ENCODE results near the gene RELL1.

Gene RELL1

GRCh38 chr4:37684154-37684553 is 2.0 kb downstream of the RELL1 start:
- Histone ChIP-seq H3K27me3 (no peaks in the 10 kb centered on the region), H3K9me3 (no peaks in the 10 kb centered on the region), H3K4me1 (peaks cover 38% of the 10 kb centered on the region), H3K4me3 (no peak overlapping the region), H4K20me1 (0 out of 2 replicates have a peak, but pooled peaks cover 8% of the 10 kb centered on the region), H3K9ac (no peak overlapping the region), H3K36me3 (0 out of 2 replicates have a peak, but pooled peaks cover 5% of the 10 kb centered on the region), H3K4me2 (peak overlapping the region; percentile 83), H3K27ac (no peak overlapping the region)
- TF ChIP-seq Cebpa-rat (IDR thresholded peaks at IDR 0.05), result no peak

DNA sequence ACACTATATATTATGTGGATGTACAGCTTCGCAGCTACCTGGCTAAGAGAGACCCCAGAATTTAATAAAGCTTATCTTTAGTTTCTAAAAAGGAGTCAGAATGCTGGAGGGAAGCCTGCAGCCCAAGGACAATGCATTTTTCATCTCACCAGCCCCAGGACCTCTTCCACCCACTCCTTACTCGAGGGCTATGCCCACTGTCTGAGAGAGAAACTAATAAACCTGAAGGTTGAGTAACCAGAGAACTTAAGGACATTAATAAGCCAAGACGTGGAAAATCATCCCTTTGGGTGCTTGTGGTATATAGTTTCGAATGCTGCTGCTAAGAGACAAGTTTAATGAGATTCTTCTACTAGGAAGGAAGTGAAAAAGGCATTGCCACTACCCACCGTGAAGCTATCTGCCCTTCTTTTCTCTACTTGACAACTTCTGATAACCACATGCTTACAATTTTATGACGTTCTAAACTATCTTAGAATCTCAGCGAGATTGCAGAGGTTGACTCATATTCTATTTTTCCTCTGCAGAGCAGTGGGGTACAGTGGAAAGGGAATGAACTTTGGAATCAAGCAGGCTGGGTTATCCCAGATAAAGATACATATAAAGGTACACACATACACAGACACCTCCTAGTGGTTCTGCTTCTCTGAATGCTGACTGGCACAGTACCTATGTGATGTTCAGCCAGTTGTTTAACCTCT is 3.3 kb downstream of the RELL1 start:
- H3K27me3 ChIP-seq, result no peaks in the 10 kb centered on the region
- H3K4me1 ChIP-seq, result peaks cover 38% of the 10 kb centered on the region
- peak overlapping the region; percentile 51 for H3K4me2 ChIP-seq
- H3K9me3 ChIP-seq, result no peaks in the 10 kb centered on the region
- no peak overlapping the region for H3K9ac ChIP-seq
- H3K36me3 ChIP-seq, result peaks cover 12% of the 10 kb centered on the region; the same call in 1 of the 2 replicates
- 0 out of 2 replicates have a peak, but pooled peaks cover 8% of the 10 kb centered on the region for H4K20me1 ChIP-seq
- no peak overlapping the region for H3K4me3 ChIP-seq
- TF ChIP-seq Cebpa-rat (IDR thresholded peaks at IDR 0.05), result no peak
- H3K27ac ChIP-seq, result no peak overlapping the region

DNA sequence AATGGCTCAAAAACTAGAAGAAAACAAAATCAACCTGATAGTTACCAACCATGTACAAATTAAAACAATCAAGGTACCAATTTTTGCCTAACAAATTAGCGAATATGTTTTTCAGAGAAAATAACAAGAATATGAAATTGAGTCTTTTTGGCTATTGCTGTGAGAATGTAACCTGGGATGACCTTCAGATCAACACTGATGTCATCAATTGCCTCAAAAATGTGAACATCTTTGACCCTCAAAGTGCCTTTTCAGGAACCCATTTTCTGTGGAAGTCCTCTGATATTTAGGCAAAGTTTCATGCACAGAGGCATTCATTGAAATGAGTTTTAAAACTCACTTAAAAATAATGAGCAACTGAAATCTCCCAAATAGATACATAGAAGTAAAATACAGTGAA is 6.1 kb downstream of the RELL1 start:
- Histone ChIP-seq H4K20me1 (peaks cover 28% of the 10 kb centered on the region; the same call in 1 of the 2 replicates), H3K4me1 (peaks cover 40% of the 10 kb centered on the region), H3K9me3 (no peaks in the 10 kb centered on the region), H3K4me3 (no peak overlapping the region), H3K27me3 (no peaks in the 10 kb centered on the region), H3K27ac (no peak overlapping the region), H3K9ac (no peak overlapping the region), H3K36me3 (peaks cover 12% of the 10 kb centered on the region; the same call in 1 of the 2 replicates), H3K4me2 (no peak overlapping the region)
- no peak for TF ChIP-seq Cebpa-rat (IDR thresholded peaks at IDR 0.05)

DNA sequence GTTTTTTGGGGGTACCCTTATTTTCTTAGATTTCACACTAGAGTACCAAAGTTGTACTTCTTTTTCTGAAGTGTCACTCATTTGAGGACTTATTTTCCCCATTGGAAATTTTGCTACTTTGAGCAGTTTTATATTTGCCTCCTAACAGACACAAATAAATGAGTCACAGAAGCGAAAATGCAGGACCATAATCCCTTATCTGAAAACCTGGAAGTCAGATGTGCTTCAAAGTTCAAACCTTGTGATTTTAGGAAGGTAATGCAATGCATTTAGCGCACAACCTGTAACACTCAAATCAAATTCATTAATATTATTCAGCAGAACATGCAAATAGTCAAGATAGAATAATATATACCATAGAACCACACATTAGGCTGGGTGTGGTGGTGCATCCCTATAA is 6.9 kb downstream of the RELL1 start:
- H3K4me3 ChIP-seq, result no peak overlapping the region
- no peaks in the 10 kb centered on the region for H3K9me3 ChIP-seq
- no peak overlapping the region for H3K27ac ChIP-seq
- H3K9ac ChIP-seq, result no peak overlapping the region
- H4K20me1 ChIP-seq, result peaks cover 21% of the 10 kb centered on the region; the same call in 1 of the 2 replicates
- H3K4me1 ChIP-seq, result peaks cover 32% of the 10 kb centered on the region
- H3K36me3 ChIP-seq, result peaks cover 12% of the 10 kb centered on the region; the same call in 1 of the 2 replicates
- TF ChIP-seq Cebpa-rat (IDR thresholded peaks at IDR 0.05), result no peak
- no peaks in the 10 kb centered on the region for H3K27me3 ChIP-seq
- H3K4me2 ChIP-seq, result no peak overlapping the region

- Histone ChIP-seq H3K9ac (no peak overlapping the region), H3K9me3 (no peaks in the 10 kb centered on the region), H3K27me3 (no peaks in the 10 kb centered on the region), H4K20me1 (peaks cover 20% of the 10 kb centered on the region; the same call in 1 of the 2 replicates), H3K36me3 (peaks cover 12% of the 10 kb centered on the region; the same call in 1 of the 2 replicates), H3K27ac (no peak overlapping the region), H3K4me2 (no peak overlapping the region), H3K4me1 (peaks cover 28% of the 10 kb centered on the region), H3K4me3 (no peak overlapping the region)
- TF ChIP-seq Cebpa-rat (IDR thresholded peaks at IDR 0.05), result no peak
Observed at GRCh38 chr4:37678624-37679023, 7.6 kb downstream of the RELL1 start.

DNA sequence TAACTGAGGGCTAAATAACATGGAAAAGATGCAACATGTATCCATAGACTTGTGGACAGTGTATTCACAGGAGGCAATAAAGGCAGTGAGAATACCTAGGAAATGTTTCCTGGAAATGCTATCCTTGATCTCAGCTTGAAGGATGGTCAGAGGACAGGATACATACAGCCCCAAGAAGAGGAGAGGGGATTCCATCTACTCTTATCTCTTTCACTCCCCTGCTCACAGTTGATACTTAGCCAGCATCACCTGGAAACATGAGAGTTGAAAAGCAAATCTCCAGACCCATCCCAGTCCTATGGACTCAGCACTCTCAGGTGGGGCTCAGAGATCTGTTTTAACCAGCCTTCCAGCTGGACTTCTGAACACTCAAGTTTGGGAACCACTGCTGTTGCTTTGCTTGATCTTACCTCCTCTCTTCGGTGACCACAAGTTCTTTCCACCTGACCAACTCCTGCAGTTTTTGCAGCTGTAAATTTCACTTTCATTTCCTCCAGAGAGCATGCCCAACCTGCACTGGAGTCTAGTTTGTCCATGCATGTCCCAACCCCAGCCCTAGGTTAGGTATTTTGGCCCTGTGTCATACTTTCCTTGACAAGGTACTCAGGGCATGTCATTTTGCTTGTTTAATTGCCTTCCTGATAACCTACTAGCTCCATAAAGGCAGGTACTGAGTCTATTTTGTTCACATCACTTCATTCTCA is 10.4 kb downstream of the RELL1 start:
- no peaks in the 10 kb centered on the region for H3K27me3 ChIP-seq
- no peak overlapping the region for H3K9ac ChIP-seq
- peaks cover 12% of the 10 kb centered on the region for H3K36me3 ChIP-seq
- peaks cover 15% of the 10 kb centered on the region for H3K9me3 ChIP-seq
- H3K4me2 ChIP-seq, result peak overlapping the region; percentile 53
- TF ChIP-seq Cebpa-rat (IDR thresholded peaks at IDR 0.05), result no peak
- no peak overlapping the region for H3K27ac ChIP-seq
- peaks cover 14% of the 10 kb centered on the region for H3K4me1 ChIP-seq
- H3K4me3 ChIP-seq, result no peak overlapping the region
- H4K20me1 ChIP-seq, result peaks cover 20% of the 10 kb centered on the region; the same call in 1 of the 2 replicates

DNA sequence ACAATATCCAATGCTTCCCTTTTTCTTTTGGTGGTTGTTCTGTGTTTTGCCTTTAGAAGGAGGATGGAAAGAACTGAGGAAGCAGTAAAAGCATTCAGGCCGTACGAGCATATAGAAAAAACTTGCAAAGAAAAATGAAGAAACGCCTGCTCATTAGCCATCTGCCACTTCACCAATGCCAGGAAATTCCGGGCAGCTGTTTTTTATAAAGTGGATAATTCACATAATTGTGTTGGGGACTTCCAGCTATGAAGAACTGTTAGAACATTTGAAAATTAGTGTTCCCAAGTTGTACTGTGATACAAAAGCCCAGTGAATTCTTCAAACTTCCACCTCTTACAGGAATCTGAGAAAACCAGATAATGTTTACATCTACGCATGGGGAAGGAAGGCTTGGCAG is 11.7 kb downstream of the RELL1 start:
- TF ChIP-seq Cebpa-rat (IDR thresholded peaks at IDR 0.05), result no peak
- no peak overlapping the region for H3K9ac ChIP-seq
- no peak overlapping the region for H3K4me3 ChIP-seq
- H3K36me3 ChIP-seq, result peaks cover 10% of the 10 kb centered on the region
- no peaks in the 10 kb centered on the region for H3K27me3 ChIP-seq
- peaks cover 14% of the 10 kb centered on the region for H3K4me1 ChIP-seq
- H4K20me1 ChIP-seq, result peaks cover 20% of the 10 kb centered on the region; the same call in 1 of the 2 replicates
- no peak overlapping the region for H3K4me2 ChIP-seq
- H3K9me3 ChIP-seq, result peaks cover 22% of the 10 kb centered on the region
- no peak overlapping the region for H3K27ac ChIP-seq

- peaks cover 3% of the 10 kb centered on the region for H3K36me3 ChIP-seq
- H3K4me2 ChIP-seq, result no peak overlapping the region
- H3K9me3 ChIP-seq, result peaks cover 22% of the 10 kb centered on the region
- no peaks in the 10 kb centered on the region for H3K27me3 ChIP-seq
- no peak overlapping the region for H3K4me3 ChIP-seq
- no peak for TF ChIP-seq Cebpa-rat (IDR thresholded peaks at IDR 0.05)
- peaks cover 20% of the 10 kb centered on the region; the same call in 1 of the 2 replicates for H4K20me1 ChIP-seq
- H3K9ac ChIP-seq, result no peak overlapping the region
- no peak overlapping the region for H3K27ac ChIP-seq
- H3K4me1 ChIP-seq, result peaks cover 14% of the 10 kb centered on the region
Observed at GRCh38 chr4:37673538-37674192, 12.5 kb downstream of the RELL1 start.

DNA sequence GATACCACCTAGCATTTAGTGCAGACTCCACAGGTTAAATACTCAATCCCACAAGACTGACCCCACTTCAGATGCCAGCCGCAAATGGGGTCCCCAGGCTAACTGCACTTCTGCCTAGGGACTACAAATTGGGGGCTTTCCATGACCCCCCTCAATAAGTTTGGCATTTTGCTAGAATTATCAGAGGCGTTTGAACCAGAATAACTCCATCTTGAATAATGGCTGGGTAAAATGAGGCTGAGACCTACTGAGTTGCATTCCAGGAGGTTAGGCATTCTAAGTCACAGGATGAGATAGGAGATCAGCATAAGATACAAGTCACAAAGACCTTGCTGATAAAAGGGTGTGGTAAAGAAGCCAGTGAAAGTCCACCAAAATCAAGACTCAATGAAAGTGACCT is 15.1 kb downstream of the RELL1 start:
- H3K4me3 ChIP-seq, result no peak overlapping the region
- TF ChIP-seq Cebpa-rat (IDR thresholded peaks at IDR 0.05), result no peak
- H3K9me3 ChIP-seq, result peaks cover 22% of the 10 kb centered on the region
- no peaks in the 10 kb centered on the region for H3K27me3 ChIP-seq
- H3K4me2 ChIP-seq, result no peak overlapping the region
- peaks cover 9% of the 10 kb centered on the region; the same call in 1 of the 2 replicates for H4K20me1 ChIP-seq
- H3K36me3 ChIP-seq, result no peaks in the 10 kb centered on the region; the same call in 1 of the 2 replicates
- no peak overlapping the region for H3K27ac ChIP-seq
- H3K9ac ChIP-seq, result no peak overlapping the region
- peaks cover 8% of the 10 kb centered on the region for H3K4me1 ChIP-seq

Measured in BLaER1 (cell line).